Right renal cortex interstitium (tissue), 3 donors: Measurements from ENCODE around the gene GRIP1. TPM values are rescaled to one million over a fixed set of nuclear protein-coding genes. Genes with fewer than 3 reads are reported as not detected.

ENCODE experiments used
- DNase-seq, 3 donors: peaks; one replicate each; pipeline ENCODE4 v3.0.0-alpha.2; 2013; ENCODE audit warnings: low read depth in 3 of 3, low spot score in 2 of 3
- polyA plus RNA-seq, 3 donors: library from polyadenylated mRNA; unstranded; fragments of 120-200 nt; gene quantifications; one replicate each; pipeline ENCODE4 v1.2.1, GENCODE V29; 2013; ENCODE audit not compliant: insufficient read length in 3 of 3

Gene GRIP1
- polyA plus RNA-seq, 3 donors = 22.2 to 24.5 (median 23.4) TPM

- DNase-seq = peak; percentile 41 to 54 (median 41)
Measured at GRCh38 chr12:66693901-66694513, 15.1 kb upstream of the GRIP1 start.

GRCh38 chr12:66692986-66693385 lies 14.1 kb upstream of the GRIP1 start:
- DNase-seq = no peak

GRCh38 chr12:66692170-66692569 lies 13.3 kb upstream of the GRIP1 start:
- DNase-seq = no peak

- DNase-seq = peak in 2 of 3 donors; percentile 27 to 54
Measured at GRCh38 chr12:66688846-66689439, 10.1 kb upstream of the GRIP1 start.

- no peak for DNase-seq
Measured at GRCh38 chr12:66684222-66684621, 5.3 kb upstream of the GRIP1 start.

GRCh38 chr12:66683822-66684221 lies 4.9 kb upstream of the GRIP1 start:
- DNase-seq = no peak

GRCh38 chr12:66683073-66683472 lies 4.2 kb upstream of the GRIP1 start:
- no peak for DNase-seq

GRCh38 chr12:66679461-66680084 lies 697 bp upstream of the GRIP1 start:
- DNase-seq = no peak

- no peak for DNase-seq
Measured at GRCh38 chr12:66676241-66676640, 2.6 kb downstream of the GRIP1 start.

- DNase-seq = no peak
Measured at GRCh38 chr12:66674495-66675122, 4.3 kb downstream of the GRIP1 start.

- no peak for DNase-seq
Measured at GRCh38 chr12:66669541-66669940, 9.3 kb downstream of the GRIP1 start.

GRCh38 chr12:66668311-66668710 lies 10.6 kb downstream of the GRIP1 start:
- no peak for DNase-seq

GRCh38 chr12:66667906-66668305 lies 11.0 kb downstream of the GRIP1 start:
- no peak for DNase-seq

- no peak for DNase-seq
Measured at GRCh38 chr12:66666481-66666880, 12.4 kb downstream of the GRIP1 start.

- DNase-seq = no peak
Measured at GRCh38 chr12:66665435-66665985, 13.4 kb downstream of the GRIP1 start.

- no peak for DNase-seq
Measured at GRCh38 chr12:66664076-66664475, 14.8 kb downstream of the GRIP1 start.

GRCh38 chr12:66663611-66664010 lies 15.3 kb downstream of the GRIP1 start:
- DNase-seq = no peak

GRCh38 chr12:66662729-66663128 lies 16.1 kb downstream of the GRIP1 start:
- DNase-seq = no peak

GRCh38 chr12:66662179-66662578 lies 16.7 kb downstream of the GRIP1 start:
- DNase-seq = no peak

- no peak for DNase-seq
Measured at GRCh38 chr12:66661357-66661756, 17.5 kb downstream of the GRIP1 start.

- no peak for DNase-seq
Measured at GRCh38 chr12:66653796-66654195, 25.1 kb downstream of the GRIP1 start.
